UCSD-AML1 (cell line): ENCODE measurements around the gene PLPPR3.

Source experiments
- DNase-seq: peaks from one replicate; lab custom pipeline; 2025; ENCODE audit not compliant: unreplicated experiment; lab: John Stamatoyannopoulos, UW

Gene PLPPR3

GRCh38 chr19:821825-822503 lies at the start of gene PLPPR3:
TSS of gene PLPPR3 (minus strand) at chr19:821955. CDS start at chr19:821559, 396 bp downstream.
- DNase-seq = no peak

- DNase-seq = no peak
Observed at GRCh38 chr19:870963-871401, 49.2 kb upstream of the PLPPR3 start.

- no peak for DNase-seq
Observed at GRCh38 chr19:870314-870713, 48.6 kb upstream of the PLPPR3 start.

- no peak for DNase-seq
Observed at GRCh38 chr19:869245-870177, 47.8 kb upstream of the PLPPR3 start.

GRCh38 chr19:868458-869244 lies 46.9 kb upstream of the PLPPR3 start:
- DNase-seq = no peak

GRCh38 chr19:867855-868457 lies 46.2 kb upstream of the PLPPR3 start:
- no peak for DNase-seq

- no peak for DNase-seq
Observed at GRCh38 chr19:867301-867793, 45.6 kb upstream of the PLPPR3 start.

- DNase-seq = no peak
Observed at GRCh38 chr19:866769-867300, 45.1 kb upstream of the PLPPR3 start.

- DNase-seq = no peak
Observed at GRCh38 chr19:863315-863620, 41.5 kb upstream of the PLPPR3 start.

- DNase-seq = peak; percentile 50
Observed at GRCh38 chr19:862581-863314, 41.0 kb upstream of the PLPPR3 start.

GRCh38 chr19:861756-862580 lies 40.2 kb upstream of the PLPPR3 start:
- DNase-seq = peak; percentile 81

GRCh38 chr19:861141-861755 lies 39.5 kb upstream of the PLPPR3 start:
- DNase-seq = no peak

GRCh38 chr19:858868-859843 lies 37.4 kb upstream of the PLPPR3 start, which contains the start of gene CFD:
TSS of gene CFD (plus strand) at chr19:859664. CDS start at chr19:859690, 26 bp downstream.
- DNase-seq = no peak

GRCh38 chr19:858284-858683 lies 36.5 kb upstream of the PLPPR3 start:
- no peak for DNase-seq

- DNase-seq = no peak
Observed at GRCh38 chr19:855566-856120, 33.9 kb upstream of the PLPPR3 start.

GRCh38 chr19:855142-855541 lies 33.4 kb upstream of the PLPPR3 start:
- DNase-seq = no peak

GRCh38 chr19:854549-854948 lies 32.8 kb upstream of the PLPPR3 start:
- no peak for DNase-seq
